SK-N-MC (cell line): Measurements from ENCODE around the gene QRICH2.

Experiments
- EZH2 ChIP-seq: fragments of 200-600 bp; sonication (generic); IDR thresholded peaks from one replicate; pipeline ENCODE4 v1.6.1; 2017; ENCODE audit warnings: antibody characterized with exemption
- FOXP2 ChIP-seq: optimal IDR thresholded peaks from 2 replicates; pipeline ENCODE3; 2011; ENCODE audit warnings: mild to moderate bottlenecking, moderate library complexity; ENCODE audit not compliant: insufficient read depth; ENCODE audit errors: extremely low read length, control extremely low read depth
- POLR2AphosphoS5 ChIP-seq: IDR thresholded peaks from 2 replicates; pipeline ENCODE4 v1.6.1; 2012; ENCODE audit warnings: mild to moderate bottlenecking, low read depth, low read length, borderline replicate concordance

DNA sequence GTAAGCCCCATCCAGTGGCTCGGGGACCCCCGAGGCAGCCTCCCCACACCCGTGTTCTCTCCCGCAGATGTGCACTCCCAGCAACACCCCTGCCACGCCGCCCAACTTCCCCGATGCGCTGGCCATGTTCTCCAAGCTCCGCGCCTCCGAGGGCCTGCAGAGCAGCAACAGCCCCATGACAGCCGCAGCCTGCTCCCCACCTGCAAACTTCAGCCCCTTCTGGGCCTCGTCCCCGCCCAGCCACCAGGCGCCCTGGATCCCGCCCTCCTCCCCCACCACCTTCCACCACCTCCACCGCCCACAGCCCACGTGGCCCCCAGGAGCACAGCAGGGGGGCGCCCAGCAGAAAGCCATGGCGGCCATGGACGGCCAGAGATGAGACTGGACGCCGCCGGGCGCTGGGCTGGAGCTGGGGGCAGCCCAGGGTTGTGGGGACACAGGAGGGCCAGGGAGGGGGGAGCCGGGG, 37.9 kb downstream of the QRICH2 start:
- TF ChIP-seq POLR2AphosphoS5 (no peak), EZH2 (no peak), FOXP2 (no peak)
